Activated CD8-positive, alpha-beta memory T cell treated with anti-CD3 and anti-CD28 coated beads, Interleukin-2, amount 50 U/mL, for 1 hour (primary cell): ENCODE results near the gene TRHDE.

Experiments used
- DNase-seq: peaks from one replicate; pipeline ENCODE4 v3.0.0-alpha.2; 2020; ENCODE audit errors: extremely low read depth

The TRHDE gene

DNA sequence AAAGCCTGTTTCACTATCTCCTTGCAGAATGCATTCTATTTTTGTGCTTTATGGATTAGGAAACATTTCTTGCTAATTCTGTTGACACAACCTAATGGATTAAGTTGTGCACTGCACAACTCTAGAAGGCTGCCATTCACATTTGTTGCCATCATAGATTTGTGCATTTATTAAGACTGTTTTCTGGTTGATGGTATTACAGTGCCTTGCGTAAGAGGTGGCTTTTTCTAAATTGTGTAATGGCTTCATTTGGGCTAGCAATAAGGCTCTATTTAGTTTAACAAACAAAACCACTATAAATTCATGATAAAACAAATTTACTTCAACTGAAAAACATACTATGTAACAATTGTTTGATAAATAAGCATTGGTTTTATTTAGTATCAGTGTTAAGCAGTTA lies 175.9 kb downstream of the TRHDE start:
- DNase-seq, result no peak

- no peak for DNase-seq
Observed at GRCh38 chr12:72448805-72449204, 176.6 kb downstream of the TRHDE start.

- DNase-seq, result no peak
Observed at GRCh38 chr12:72453066-72453465, 180.9 kb downstream of the TRHDE start.

- no peak for DNase-seq
Observed at GRCh38 chr12:72453550-72453949, 181.4 kb downstream of the TRHDE start.

- no peak for DNase-seq
Observed at GRCh38 chr12:72464471-72464870, 192.3 kb downstream of the TRHDE start.

- no peak for DNase-seq
Observed at GRCh38 chr12:72465155-72465554, 193.0 kb downstream of the TRHDE start.

GRCh38 chr12:72465940-72466630 lies 193.9 kb downstream of the TRHDE start:
- DNase-seq, result no peak

DNA sequence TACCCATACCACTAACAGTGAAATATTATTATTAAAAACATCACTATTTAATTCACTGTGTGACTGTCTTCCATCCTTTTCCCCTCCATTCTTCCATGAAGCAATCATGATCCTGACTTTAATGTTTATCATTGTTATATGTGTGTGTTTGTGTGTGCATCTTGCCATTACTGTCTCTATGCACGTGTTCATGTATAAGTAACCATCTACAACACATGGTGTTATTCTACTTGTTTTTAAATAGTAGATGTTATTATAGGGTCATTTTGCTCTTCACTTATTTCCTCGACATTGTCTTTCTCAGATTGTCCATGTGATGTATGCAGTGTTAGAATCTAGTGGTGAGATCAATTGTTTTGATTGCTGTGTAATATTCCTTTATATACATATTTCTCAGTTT lies 195.8 kb downstream of the TRHDE start:
- no peak for DNase-seq

DNA sequence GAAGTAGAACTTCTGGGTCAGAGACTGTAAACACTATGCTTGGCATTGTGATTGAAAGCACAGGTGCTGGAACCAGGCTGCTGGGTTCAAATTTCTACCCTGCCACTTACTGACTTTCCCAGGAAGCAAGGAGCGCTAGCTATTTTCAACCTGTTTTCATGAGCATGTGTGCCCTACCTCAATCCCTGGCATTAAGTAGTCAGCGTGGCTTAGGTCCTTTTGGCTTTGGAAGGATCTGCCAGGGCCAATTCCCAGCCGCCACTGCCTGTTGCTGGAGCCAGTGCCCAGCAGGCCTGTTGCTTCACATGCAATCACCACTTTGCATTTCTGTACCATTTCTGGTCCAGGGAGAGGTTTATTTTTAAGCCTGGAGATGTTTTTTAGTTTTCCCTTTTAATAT lies 196.3 kb downstream of the TRHDE start:
- DNase-seq, result no peak

DNA sequence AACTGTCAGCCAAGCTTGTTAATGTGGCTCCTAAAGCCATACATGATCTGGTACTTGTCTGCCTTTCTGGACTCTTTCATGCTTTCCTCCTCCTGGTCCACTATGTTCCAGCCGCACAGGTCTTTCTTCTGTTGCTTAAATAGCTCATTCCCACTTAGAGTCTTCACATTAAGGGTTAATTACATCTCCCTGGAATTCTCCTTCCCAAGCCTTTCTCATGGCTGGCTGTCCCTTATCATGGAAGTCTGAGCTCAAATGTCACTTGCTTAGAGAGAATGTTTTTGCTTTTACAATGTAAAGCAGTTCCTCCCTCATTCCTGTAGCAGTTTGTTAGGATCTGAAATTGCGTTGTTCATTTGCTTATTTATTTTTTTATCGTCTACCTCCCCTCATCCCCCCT lies 199.6 kb downstream of the TRHDE start:
- no peak for DNase-seq

- DNase-seq, result no peak
Observed at GRCh38 chr12:72472350-72472749, 200.2 kb downstream of the TRHDE start.

GRCh38 chr12:72476301-72476700 lies 204.1 kb downstream of the TRHDE start:
- DNase-seq, result no peak

GRCh38 chr12:72485017-72485701 lies 213.0 kb downstream of the TRHDE start:
- no peak for DNase-seq

- DNase-seq, result no peak
Observed at GRCh38 chr12:72491426-72491825, 219.3 kb downstream of the TRHDE start.

DNA sequence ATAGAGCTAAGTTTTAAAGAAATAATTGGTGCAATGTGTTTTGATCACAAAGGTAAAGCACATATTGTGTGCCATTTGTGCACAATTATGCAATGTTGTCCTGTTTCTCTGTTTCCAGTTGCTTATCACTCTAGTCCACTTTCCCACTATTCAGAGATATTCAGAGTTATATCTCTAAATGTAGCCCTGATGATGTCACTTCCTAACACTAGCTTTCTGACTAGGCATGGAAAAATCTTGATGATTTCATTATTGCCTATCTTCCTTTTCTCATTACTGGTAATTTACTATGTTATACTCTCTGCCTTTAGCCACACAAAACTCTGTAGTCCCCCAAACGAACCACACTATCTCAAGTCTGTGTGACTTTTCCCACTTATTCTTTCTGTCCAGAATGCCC lies 221.2 kb downstream of the TRHDE start:
- no peak for DNase-seq

DNA sequence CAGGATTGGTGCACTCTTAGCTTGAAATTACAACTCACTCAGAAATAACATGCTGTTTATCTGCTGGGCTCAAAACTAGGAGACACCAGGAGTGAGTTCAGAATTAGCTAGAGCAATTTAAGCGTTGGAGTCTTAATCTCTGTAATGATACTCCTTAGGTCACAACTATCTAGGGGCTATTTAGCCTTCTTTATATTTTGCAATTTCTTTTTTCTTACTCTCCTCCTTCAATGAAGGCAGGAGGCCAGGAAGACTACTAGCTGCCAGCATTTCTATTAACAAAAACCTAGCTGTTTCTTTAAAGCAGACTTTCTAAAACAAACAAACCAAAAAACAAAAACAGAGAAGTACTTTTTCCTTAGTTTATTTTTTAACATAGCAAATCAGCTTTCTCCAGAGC lies 226.2 kb downstream of the TRHDE start:
- no peak for DNase-seq

- DNase-seq, result no peak
Observed at GRCh38 chr12:72499244-72499643, 227.1 kb downstream of the TRHDE start.

DNA sequence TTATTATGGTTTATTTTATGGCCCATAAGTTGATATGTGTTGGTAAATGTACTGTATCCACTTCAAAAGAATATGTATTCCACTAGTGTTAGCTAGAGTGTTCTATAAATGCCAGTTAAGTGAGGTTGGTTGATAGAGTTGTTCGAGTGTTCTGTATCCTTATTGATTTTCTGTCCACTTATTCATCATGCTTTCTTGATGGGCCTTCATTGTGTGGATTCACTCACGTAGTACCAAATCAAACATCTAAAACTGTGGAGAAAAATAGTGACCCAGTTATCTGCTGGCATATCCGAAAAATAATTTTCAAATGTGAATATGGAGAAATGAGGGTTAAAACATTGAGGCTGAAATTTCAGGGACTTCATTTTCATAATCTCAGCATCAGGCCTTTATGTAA lies 230.4 kb downstream of the TRHDE start:
- no peak for DNase-seq

- DNase-seq, result no peak
Observed at GRCh38 chr12:72505227-72505626, 233.1 kb downstream of the TRHDE start.

DNA sequence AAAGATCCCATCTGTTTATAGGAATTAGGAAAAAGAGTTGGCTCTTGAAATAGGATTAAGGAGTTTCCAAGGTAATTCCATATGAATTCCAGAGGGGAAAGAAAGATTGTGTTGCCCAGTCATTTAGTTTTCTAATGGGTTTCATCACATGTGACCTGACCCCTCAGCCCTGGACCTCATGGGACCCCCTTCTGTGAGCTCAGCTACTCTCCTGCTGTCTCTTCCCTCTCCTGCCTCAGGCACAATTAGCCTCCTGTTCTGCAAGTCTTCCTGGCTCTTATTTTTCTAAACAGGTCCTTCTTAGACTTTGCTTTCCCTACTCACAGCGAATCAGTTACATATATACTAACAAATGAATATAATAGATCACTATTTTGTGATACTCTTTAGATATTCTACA lies 237.7 kb downstream of the TRHDE start:
- DNase-seq, result no peak

- DNase-seq, result no peak
Observed at GRCh38 chr12:72510772-72511171, 238.6 kb downstream of the TRHDE start.

- DNase-seq, result no peak
Observed at GRCh38 chr12:72511498-72511897, 239.3 kb downstream of the TRHDE start.

GRCh38 chr12:72511906-72512305 lies 239.7 kb downstream of the TRHDE start:
- no peak for DNase-seq
